ENCODE data around the gene AXIN1.

DNA sequence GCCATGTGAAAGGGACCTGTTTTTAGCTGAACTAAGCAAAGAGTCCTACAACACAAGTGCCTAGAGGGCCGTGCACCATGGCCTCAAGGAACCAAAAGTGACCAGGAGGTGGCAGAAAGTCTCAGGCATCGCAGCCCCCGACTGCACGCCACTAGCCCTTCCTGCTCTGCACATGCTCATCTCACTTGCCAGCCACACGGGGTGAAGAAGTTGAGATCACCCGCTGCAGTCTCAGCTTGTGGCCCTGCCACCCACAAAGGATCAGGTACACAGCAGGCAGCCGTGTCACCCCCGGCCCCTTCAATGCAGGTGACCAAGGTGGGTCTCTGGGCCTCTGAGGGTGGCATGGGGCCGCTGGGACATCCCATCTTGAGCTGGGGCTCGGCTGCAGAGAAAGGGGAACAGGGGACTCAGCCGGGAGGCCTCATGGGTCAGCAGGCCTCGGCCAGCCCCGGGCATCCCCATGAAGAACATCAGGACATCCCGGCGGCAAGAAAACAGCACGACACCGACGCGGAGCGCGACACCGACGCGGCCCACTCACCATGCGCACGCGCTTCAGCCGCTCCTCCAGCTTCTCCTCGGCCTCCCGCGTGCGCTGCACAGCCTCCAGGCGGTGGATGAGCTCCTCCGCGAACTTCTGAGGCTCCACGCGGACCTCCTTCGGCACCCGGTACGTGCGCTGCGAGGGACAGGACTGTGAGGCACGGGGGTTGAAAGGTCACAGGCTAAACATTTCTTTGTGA, 48.6 kb downstream of the AXIN1 start:
- TF ChIP-seq POLR2A (IDR thresholded peaks at IDR 0.05) = no peak
- TF ChIP-seq, protein P1, sequence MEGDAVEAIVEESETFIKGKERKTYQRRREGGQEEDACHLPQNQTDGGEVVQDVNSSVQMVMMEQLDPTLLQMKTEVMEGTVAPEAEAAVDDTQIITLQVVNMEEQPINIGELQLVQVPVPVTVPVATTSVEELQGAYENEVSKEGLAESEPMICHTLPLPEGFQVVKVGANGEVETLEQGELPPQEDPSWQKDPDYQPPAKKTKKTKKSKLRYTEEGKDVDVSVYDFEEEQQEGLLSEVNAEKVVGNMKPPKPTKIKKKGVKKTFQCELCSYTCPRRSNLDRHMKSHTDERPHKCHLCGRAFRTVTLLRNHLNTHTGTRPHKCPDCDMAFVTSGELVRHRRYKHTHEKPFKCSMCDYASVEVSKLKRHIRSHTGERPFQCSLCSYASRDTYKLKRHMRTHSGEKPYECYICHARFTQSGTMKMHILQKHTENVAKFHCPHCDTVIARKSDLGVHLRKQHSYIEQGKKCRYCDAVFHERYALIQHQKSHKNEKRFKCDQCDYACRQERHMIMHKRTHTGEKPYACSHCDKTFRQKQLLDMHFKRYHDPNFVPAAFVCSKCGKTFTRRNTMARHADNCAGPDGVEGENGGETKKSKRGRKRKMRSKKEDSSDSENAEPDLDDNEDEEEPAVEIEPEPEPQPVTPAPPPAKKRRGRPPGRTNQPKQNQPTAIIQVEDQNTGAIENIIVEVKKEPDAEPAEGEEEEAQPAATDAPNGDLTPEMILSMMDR (IDR thresholded peaks at IDR 0.05) = peak in 1 of 7 experiments; percentile 9
